Mesendoderm (in vitro differentiated cells): ENCODE data around the gene NELFA.

ENCODE experiments used
- DNase-seq: peaks from one replicate; pipeline ENCODE4 v3.0.0; 2013
- H2AK5ac ChIP-seq: 2 replicates; pipeline ENCODE4 v1.6.1; 2013; ENCODE audit warnings: low read length, inconsistent platforms
- H2BK120ac ChIP-seq: 2 replicates; pipeline ENCODE4 v1.6.1; 2013; ENCODE audit warnings: low read depth, mild to moderate bottlenecking, low read length, moderate library complexity, mixed read lengths
- H2BK15ac ChIP-seq: replicated peaks from 2 replicates; pipeline ENCODE4 v1.6.1; 2013; ENCODE audit warnings: low read depth, mild to moderate bottlenecking, moderate library complexity
- H2BK5ac ChIP-seq: 2 replicates; pipeline ENCODE4 v1.6.1; 2013; ENCODE audit warnings: low read length, inconsistent platforms
- H3K18ac ChIP-seq: 2 replicates; pipeline ENCODE4 v1.6.1; 2013; ENCODE audit warnings: mild to moderate bottlenecking, low read length, mixed read lengths
- H3K23ac ChIP-seq: one replicate; pipeline ENCODE4 v1.6.1; 2013; ENCODE audit warnings: low read length
- H3K27ac ChIP-seq: 2 replicates; pipeline ENCODE4 v1.5.1; 2013; ENCODE audit warnings: low read depth, mild to moderate bottlenecking, inconsistent platforms, low read length, moderate library complexity
- H3K27me3 ChIP-seq: 2 replicates; pipeline ENCODE4 v1.6.1; 2013; ENCODE audit warnings: low read length, control low read depth, mild to moderate bottlenecking, inconsistent platforms; ENCODE audit not compliant: insufficient read depth, poor library complexity
- H3K36me3 ChIP-seq: 2 replicates; pipeline ENCODE4 v1.6.1; 2013; ENCODE audit warnings: low read length, inconsistent platforms; ENCODE audit not compliant: control insufficient read depth, insufficient read depth
- H3K4ac ChIP-seq: one replicate; pipeline ENCODE4 v1.6.1; 2013; ENCODE audit warnings: low read depth, mild to moderate bottlenecking, low read length, moderate library complexity
- H3K4me1 ChIP-seq: 2 replicates; pipeline ENCODE4 v1.6.1; 2013; ENCODE audit warnings: low read depth, low read length, inconsistent platforms; ENCODE audit not compliant: control insufficient read depth
- H3K4me2 ChIP-seq: 2 replicates; pipeline ENCODE4 v1.6.1; 2013; ENCODE audit warnings: low read length
- H3K4me3 ChIP-seq: 2 replicates; pipeline ENCODE4 v1.5.1; 2013; ENCODE audit warnings: mild to moderate bottlenecking, low read length
- H3K56ac ChIP-seq: one replicate; pipeline ENCODE4 v1.6.1; 2013; ENCODE audit warnings: low read length
- H3K79me1 ChIP-seq: 2 replicates; pipeline ENCODE4 v1.6.1; 2013; ENCODE audit warnings: low read length, inconsistent platforms
- H3K79me2 ChIP-seq: 2 replicates; pipeline ENCODE4 v1.6.1; 2013; ENCODE audit warnings: mild to moderate bottlenecking, low read length; ENCODE audit not compliant: control insufficient read depth, insufficient read depth
- H3K9ac ChIP-seq: 2 replicates; pipeline ENCODE4 v1.6.1; 2013; ENCODE audit warnings: low read length, inconsistent platforms
- H4K5ac ChIP-seq: one replicate; pipeline ENCODE4 v1.6.1; 2013; ENCODE audit warnings: low read length
- H4K8ac ChIP-seq: one replicate; pipeline ENCODE4 v1.6.1; 2013; ENCODE audit warnings: low read depth, mild to moderate bottlenecking, control low read depth, low read length, moderate library complexity
- WGBS: extraction: QIAGEN DNeasy Blood & Tissue Kit; methylation state at CpG from one replicate; pipeline ENCODE4 v1.1.7; 2013; ENCODE audit warnings: low lambda C conversion rate, missing lambda C conversion rate; ENCODE audit not compliant: insufficient coverage; ENCODE audit errors: extremely low coverage; 5-methylcytosine and 5-hydroxymethylcytosine counted together

Gene NELFA

GRCh38 chr4:1987721-1988326 is 20.9 kb downstream of the NELFA start:
- Histone ChIP-seq H3K56ac (no peak overlapping the region), H3K4ac (no peak overlapping the region), H3K27me3 (no peaks in the 10 kb centered on the region), H3K27ac (no peak overlapping the region), H3K4me3 (no peak overlapping the region), H3K4me1 (no peaks in the 10 kb centered on the region), H2BK5ac (no peak overlapping the region), H3K9ac (no peak overlapping the region), H3K4me2 (no peak overlapping the region), H2BK120ac (no peak overlapping the region), H2BK15ac (no peak overlapping the region), H2AK5ac (no peak overlapping the region), H3K36me3 (peaks cover 8% of the 10 kb centered on the region), H3K18ac (no peak overlapping the region), H4K8ac (no peak overlapping the region), H3K79me2 (peaks cover 8% of the 10 kb centered on the region), H3K23ac (no peak overlapping the region), H4K5ac (no peak overlapping the region), H3K79me1 (peaks cover 11% of the 10 kb centered on the region)
- DNase-seq = no peak
- WGBS = no CpG with 5 or more reads among the region's 26 CpGs

- Histone ChIP-seq H3K27me3 (no peaks in the 10 kb centered on the region), H3K18ac (no peak overlapping the region), H3K79me2 (peaks cover 7% of the 10 kb centered on the region), H3K36me3 (peaks cover 8% of the 10 kb centered on the region), H2BK15ac (no peak overlapping the region), H3K79me1 (peaks cover 10% of the 10 kb centered on the region), H4K8ac (no peak overlapping the region), H3K56ac (no peak overlapping the region), H3K23ac (no peak overlapping the region), H2BK120ac (no peak overlapping the region), H3K4me2 (no peak overlapping the region), H2AK5ac (no peak overlapping the region), H4K5ac (no peak overlapping the region), H3K9ac (no peak overlapping the region), H3K27ac (no peak overlapping the region), H3K4me1 (no peaks in the 10 kb centered on the region), H3K4ac (no peak overlapping the region), H2BK5ac (no peak overlapping the region), H3K4me3 (no peak overlapping the region)
- no CpG with 5 or more reads among the region's 19 CpGs for WGBS
- no peak for DNase-seq
Observed at GRCh38 chr4:1987296-1987695, 21.5 kb downstream of the NELFA start.

- Histone ChIP-seq H2AK5ac (no peak overlapping the region), H4K5ac (no peak overlapping the region), H2BK120ac (no peak overlapping the region), H2BK5ac (no peak overlapping the region), H3K27me3 (no peaks in the 10 kb centered on the region), H3K18ac (no peak overlapping the region), H3K4me2 (no peak overlapping the region), H4K8ac (no peak overlapping the region), H3K56ac (no peak overlapping the region), H3K9ac (no peak overlapping the region), H3K79me1 (peaks cover 5% of the 10 kb centered on the region), H3K27ac (no peak overlapping the region), H3K4me3 (no peak overlapping the region), H3K4me1 (no peaks in the 10 kb centered on the region), H3K36me3 (peaks cover 8% of the 10 kb centered on the region), H2BK15ac (no peak overlapping the region), H3K23ac (no peak overlapping the region), H3K4ac (no peak overlapping the region), H3K79me2 (peaks cover 3% of the 10 kb centered on the region)
- WGBS = no CpG with 5 or more reads among the region's 22 CpGs
- no peak for DNase-seq
Observed at GRCh38 chr4:1986578-1987210, 22.1 kb downstream of the NELFA start.

- no peak overlapping the region for H3K4me3 ChIP-seq
- no peak overlapping the region for H2BK5ac ChIP-seq
- H3K79me1 ChIP-seq = peaks cover 5% of the 10 kb centered on the region
- no peak overlapping the region for H3K4ac ChIP-seq
- H3K23ac ChIP-seq = no peak overlapping the region
- WGBS = no CpG with 5 or more reads among the region's 54 CpGs
- H3K56ac ChIP-seq = no peak overlapping the region
- H4K8ac ChIP-seq = no peak overlapping the region
- DNase-seq = no peak
- no peak overlapping the region for H3K4me2 ChIP-seq
- H3K9ac ChIP-seq = no peak overlapping the region
- no peak overlapping the region for H4K5ac ChIP-seq
- peaks cover 10% of the 10 kb centered on the region for H3K36me3 ChIP-seq
- H3K79me2 ChIP-seq = no peaks in the 10 kb centered on the region
- no peak overlapping the region for H2BK120ac ChIP-seq
- no peaks in the 10 kb centered on the region for H3K4me1 ChIP-seq
- H3K27me3 ChIP-seq = no peaks in the 10 kb centered on the region
- H3K18ac ChIP-seq = no peak overlapping the region
- H3K27ac ChIP-seq = no peak overlapping the region
- no peak overlapping the region for H2AK5ac ChIP-seq
- H2BK15ac ChIP-seq = no peak overlapping the region
Observed at GRCh38 chr4:1985780-1986577, 22.8 kb downstream of the NELFA start.

GRCh38 chr4:1985294-1985693 is 23.5 kb downstream of the NELFA start:
- Histone ChIP-seq H3K27ac (no peak overlapping the region), H3K27me3 (no peaks in the 10 kb centered on the region), H3K36me3 (peaks cover 10% of the 10 kb centered on the region), H2AK5ac (no peak overlapping the region), H3K79me1 (peaks cover 2% of the 10 kb centered on the region), H2BK120ac (no peak overlapping the region), H3K4me2 (no peak overlapping the region), H3K56ac (no peak overlapping the region), H3K79me2 (no peaks in the 10 kb centered on the region), H4K5ac (no peak overlapping the region), H3K23ac (no peak overlapping the region), H3K4ac (no peak overlapping the region), H3K18ac (no peak overlapping the region), H3K4me1 (no peaks in the 10 kb centered on the region), H2BK5ac (no peak overlapping the region), H3K9ac (no peak overlapping the region), H4K8ac (no peak overlapping the region), H2BK15ac (no peak overlapping the region), H3K4me3 (no peak overlapping the region)
- no CpG with 5 or more reads among the region's 14 CpGs for WGBS
- DNase-seq = no peak
